K562 (cell line): Measurements from ENCODE around the gene HDLBP. TPM values are rescaled to one million over a fixed set of nuclear protein-coding genes. Genes with fewer than 3 reads are reported as not detected.

Experiments
- MAX ChIP-seq: sonication (generic); formaldehyde crosslinking; IDR thresholded peaks from 2 replicates; pipeline ENCODE4 v1.9.0; 2022; ENCODE audit warnings: mild to moderate bottlenecking, missing genetic modification reagents
- MYC ChIP-seq, 2 experiments: fragments of 250-450 bp in 1 of 2; sonication (Bioruptor Pico) in 1 of 2; IDR thresholded peaks; 2 replicates each; pipeline versions ENCODE4 v1.5.1 to v1.6.1; 2012 to 2021; ENCODE audit warnings: low read depth in 2 of 2, borderline replicate concordance in 1 of 2, improper control_type of control experiment in 1 of 2, low read length in 1 of 2, mild to moderate bottlenecking in 1 of 2, moderate library complexity in 1 of 2
- RBM14 ChIP-seq: fragments of 200-400 bp; formaldehyde crosslinking; IDR thresholded peaks from 2 replicates; pipeline ENCODE4 v1.6.1; 2018; ENCODE audit warnings: low read depth, mild to moderate bottlenecking, low read length, moderate library complexity, borderline replicate concordance; ENCODE audit not compliant: insufficient read depth
- ZKSCAN3 ChIP-seq: fragments of 250-450 bp; sonication (Bioruptor Pico); IDR thresholded peaks from 2 replicates; pipeline ENCODE4 v1.4.0; 2020
- ZNF57 ChIP-seq: fragments of 450-650 bp; formaldehyde crosslinking; IDR thresholded peaks from 2 replicates; pipeline ENCODE4 v1.4.0; 2020; ENCODE audit warnings: mild to moderate bottlenecking, moderate library complexity
- ZNF592 ChIP-seq: fragments of 450-650 bp; IDR thresholded peaks from 2 replicates; pipeline ENCODE4 v1.6.1; 2017; ENCODE audit warnings: antibody characterized with exemption, mild to moderate bottlenecking
- polyA plus RNA-seq, 8 experiments: library from polyadenylated mRNA; depleted of rRNA in 4 of 8; stranded (reverse) in 5 of 8; unstranded in 3 of 8; fragments of >200 nt; fragmentation: Nextera tagmentation in 2 of 8; fragmentation: Illumina TruSeq in 1 of 8; extraction: Ambion mirVana in 2 of 8; extraction: Trizol in 1 of 8; gene quantifications; 2 replicates each; pipeline versions ENCODE4 v1.2.1 to v1.2.3, GENCODE V29; 2011 to 2014; ENCODE audit warnings: inconsistent platforms in 1 of 8, missing spikeins in 1 of 8
- total RNA-seq, 7 experiments: library from RNA; depleted of rRNA in 6 of 7; stranded (reverse); fragments of >200 nt in 6 of 7; fragmentation: Illumina TruSeq in 2 of 7; extraction: Trizol in 2 of 7; gene quantifications; 2 replicates each; pipeline versions ENCODE4 v1.2.1 to v1.2.3, GENCODE V29; 2011 to 2021; ENCODE audit warnings: low replicate concordance in 1 of 7
- TF ChIP-seq, protein P1 (sequence below): fragments of 450-650 bp; IDR thresholded peaks from 2 replicates; pipeline ENCODE4 v1.6.1; 2017; ENCODE audit warnings: mild to moderate bottlenecking, moderate library complexity

The HDLBP gene
- total and polyA plus RNA-seq, 9 of the 15 experiments (the other 6 are each of a cell fraction or from before 2014, with no cell fraction given): 24.4 to 378 (median 146) TPM

- TF ChIP-seq, protein P1, sequence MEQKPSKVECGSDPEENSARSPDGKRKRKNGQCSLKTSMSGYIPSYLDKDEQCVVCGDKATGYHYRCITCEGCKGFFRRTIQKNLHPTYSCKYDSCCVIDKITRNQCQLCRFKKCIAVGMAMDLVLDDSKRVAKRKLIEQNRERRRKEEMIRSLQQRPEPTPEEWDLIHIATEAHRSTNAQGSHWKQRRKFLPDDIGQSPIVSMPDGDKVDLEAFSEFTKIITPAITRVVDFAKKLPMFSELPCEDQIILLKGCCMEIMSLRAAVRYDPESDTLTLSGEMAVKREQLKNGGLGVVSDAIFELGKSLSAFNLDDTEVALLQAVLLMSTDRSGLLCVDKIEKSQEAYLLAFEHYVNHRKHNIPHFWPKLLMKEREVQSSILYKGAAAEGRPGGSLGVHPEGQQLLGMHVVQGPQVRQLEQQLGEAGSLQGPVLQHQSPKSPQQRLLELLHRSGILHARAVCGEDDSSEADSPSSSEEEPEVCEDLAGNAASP: no peak
- TF ChIP-seq MYC (IDR thresholded peaks at IDR 0.05; ENCODE audit: low read depth, low read length) (no peak), MYC (CRISPR knock-in tag; IDR thresholded peaks at IDR 0.05; ENCODE audit: borderline replicate concordance, low read depth) (no peak), MAX (CRISPR knock-in tag) (no peak), ZNF592 (no peak), ZNF57 (CRISPR knock-in tag) (no peak), ZKSCAN3 (CRISPR knock-in tag) (no peak), RBM14 (no peak)
Measured at GRCh38 chr2:241195506-241196130, 119.9 kb downstream of the HDLBP start (continued).
